Memory B cell (primary cell): ENCODE data around the gene HHIPL1.
"Not testable (repeated sequence)": the region's sequence is repeated elsewhere in the genome, so short reads cannot be mapped to it uniquely, and the experiment has no call there.

Experiments
- ATAC-seq: fragments of 150-1000 bp; cut with Tn5 transposase; 2 replicates; pipeline ENCODE4 v1.10.0; 2021; ENCODE audit warnings: low read depth, mild to moderate bottlenecking, moderate library complexity
- DNase-seq, 2 donors: peaks; one replicate each; pipeline ENCODE4 v3.0.0; 2022; ENCODE audit warnings: low spot score in 2 of 2
- H3K27ac Mint-ChIP-seq: one replicate; pipeline ENCODE4 v1.8.0; 2022; ENCODE audit warnings: mild to moderate bottlenecking, moderate library complexity, mixed read lengths
- H3K27me3 Mint-ChIP-seq: one replicate; pipeline ENCODE4 v1.8.0; 2022; ENCODE audit warnings: mixed read lengths
- H3K36me3 Mint-ChIP-seq: one replicate; pipeline ENCODE4 v1.8.0; 2022; ENCODE audit warnings: mild to moderate bottlenecking, mixed read lengths
- H3K4me1 Mint-ChIP-seq: one replicate; pipeline ENCODE4 v1.8.0; 2022; ENCODE audit warnings: mixed read lengths
- H3K4me3 Mint-ChIP-seq: one replicate; pipeline ENCODE4 v1.8.0; 2022; ENCODE audit warnings: mild to moderate bottlenecking, moderate library complexity, mixed read lengths
- H3K9me3 Mint-ChIP-seq: one replicate; pipeline ENCODE4 v1.8.0; 2022; ENCODE audit warnings: mixed read lengths

The HHIPL1 gene

GRCh38 chr14:99654235-99654985 lies 9.5 kb downstream of the HHIPL1 start:
- DNase-seq (no peak), ATAC-seq (no peak)
- Mint-ChIP-seq H3K4me3 (no peak overlapping the region), H3K27me3 (peaks cover 28% of the 10 kb centered on the region), H3K9me3 (peaks cover 2% of the 10 kb centered on the region), H3K27ac (no peak overlapping the region), H3K4me1 (peaks cover 2% of the 10 kb centered on the region), H3K36me3 (no peaks in the 10 kb centered on the region)

- no peak for DNase-seq
- Mint-ChIP-seq H3K36me3 (no peaks in the 10 kb centered on the region), H3K27me3 (peaks cover 31% of the 10 kb centered on the region), H3K27ac (no peak overlapping the region), H3K4me3 (no peak overlapping the region), H3K9me3 (peaks cover 2% of the 10 kb centered on the region), H3K4me1 (peaks cover 2% of the 10 kb centered on the region)
- no peak for ATAC-seq
These were observed 10.6 kb downstream of the HHIPL1 start for GRCh38 chr14:99655521-99655920.

- Mint-ChIP-seq H3K27ac (no peak overlapping the region), H3K4me1 (peaks cover 3% of the 10 kb centered on the region), H3K36me3 (peaks cover under 1% of the 10 kb centered on the region), H3K9me3 (peaks cover 3% of the 10 kb centered on the region), H3K4me3 (no peak overlapping the region), H3K27me3 (peaks cover 28% of the 10 kb centered on the region)
- ATAC-seq (no peak), DNase-seq (no peak)
These were observed 11.2 kb downstream of the HHIPL1 start for GRCh38 chr14:99656171-99656570.

- peaks cover 5% of the 10 kb centered on the region for H3K4me1 Mint-ChIP-seq
- DNase-seq: no peak
- H3K27ac Mint-ChIP-seq: no peak overlapping the region
- H3K36me3 Mint-ChIP-seq: peaks cover 2% of the 10 kb centered on the region
- peaks cover 3% of the 10 kb centered on the region for H3K9me3 Mint-ChIP-seq
- H3K4me3 Mint-ChIP-seq: no peak overlapping the region
- no peak for ATAC-seq
- H3K27me3 Mint-ChIP-seq: peaks cover 27% of the 10 kb centered on the region
These were observed 12.8 kb downstream of the HHIPL1 start for GRCh38 chr14:99657645-99658155.

- Mint-ChIP-seq H3K36me3 (peaks cover 2% of the 10 kb centered on the region), H3K27ac (no peak overlapping the region), H3K4me1 (peaks cover 5% of the 10 kb centered on the region), H3K9me3 (peaks cover 3% of the 10 kb centered on the region), H3K4me3 (no peak overlapping the region), H3K27me3 (peaks cover 29% of the 10 kb centered on the region)
- ATAC-seq (no peak), DNase-seq (no peak)
These were observed 13.4 kb downstream of the HHIPL1 start for GRCh38 chr14:99658218-99658845.

- H3K4me3 Mint-ChIP-seq: no peak overlapping the region
- H3K27ac Mint-ChIP-seq: no peak overlapping the region
- peaks cover 5% of the 10 kb centered on the region for H3K4me1 Mint-ChIP-seq
- peaks cover 31% of the 10 kb centered on the region for H3K27me3 Mint-ChIP-seq
- H3K9me3 Mint-ChIP-seq: peaks cover 3% of the 10 kb centered on the region
- H3K36me3 Mint-ChIP-seq: peaks cover 2% of the 10 kb centered on the region
- DNase-seq (no peak), ATAC-seq (no peak)
These were observed 14.4 kb downstream of the HHIPL1 start for GRCh38 chr14:99659333-99659741.

GRCh38 chr14:99660006-99660566 lies 15.2 kb downstream of the HHIPL1 start:
- no peak overlapping the region for H3K27ac Mint-ChIP-seq
- DNase-seq (no peak), ATAC-seq (no peak)
- peaks cover 3% of the 10 kb centered on the region for H3K9me3 Mint-ChIP-seq
- H3K4me1 Mint-ChIP-seq: peaks cover 5% of the 10 kb centered on the region
- H3K4me3 Mint-ChIP-seq: no peak overlapping the region
- peaks cover 28% of the 10 kb centered on the region for H3K27me3 Mint-ChIP-seq
- H3K36me3 Mint-ChIP-seq: peaks cover 2% of the 10 kb centered on the region

- Mint-ChIP-seq H3K36me3 (peaks cover 2% of the 10 kb centered on the region), H3K4me1 (peaks cover 5% of the 10 kb centered on the region), H3K4me3 (no peak overlapping the region)
These were observed 15.9 kb downstream of the HHIPL1 start for GRCh38 chr14:99660794-99661193.

GRCh38 chr14:99661206-99661605 lies 16.3 kb downstream of the HHIPL1 start:
- peaks cover 27% of the 10 kb centered on the region for H3K27me3 Mint-ChIP-seq
- H3K4me1 Mint-ChIP-seq, H3K4me3 Mint-ChIP-seq, H3K36me3 Mint-ChIP-seq, ATAC-seq, H3K27ac Mint-ChIP-seq, DNase-seq, H3K9me3 Mint-ChIP-seq: not testable (repeated sequence)

More at GRCh38 chr14:99660794-99661193, 15.9 kb downstream of the HHIPL1 start:
- DNase-seq (no peak), ATAC-seq (no peak)
- H3K27ac Mint-ChIP-seq: no peak overlapping the region
- peaks cover 3% of the 10 kb centered on the region for H3K9me3 Mint-ChIP-seq
- H3K27me3 Mint-ChIP-seq: peaks cover 26% of the 10 kb centered on the region

GRCh38 chr14:99662846-99663245 lies 17.9 kb downstream of the HHIPL1 start:
- Mint-ChIP-seq H3K4me1 (peaks cover 3% of the 10 kb centered on the region), H3K9me3 (peaks cover 1% of the 10 kb centered on the region), H3K27me3 (peaks cover 28% of the 10 kb centered on the region), H3K36me3 (peaks cover 2% of the 10 kb centered on the region), H3K27ac (no peak overlapping the region), H3K4me3 (no peak overlapping the region)
- DNase-seq: no peak
- no peak for ATAC-seq

GRCh38 chr14:99663386-99664057 lies 18.6 kb downstream of the HHIPL1 start:
- no peak for DNase-seq
- H3K36me3 Mint-ChIP-seq: peaks cover 2% of the 10 kb centered on the region
- peaks cover 1% of the 10 kb centered on the region for H3K9me3 Mint-ChIP-seq
- H3K4me1 Mint-ChIP-seq: peaks cover 3% of the 10 kb centered on the region
- H3K27me3 Mint-ChIP-seq: peaks cover 25% of the 10 kb centered on the region
- H3K27ac Mint-ChIP-seq: no peak overlapping the region
- no peak for ATAC-seq
- no peak overlapping the region for H3K4me3 Mint-ChIP-seq

GRCh38 chr14:99664058-99664936 lies 19.4 kb downstream of the HHIPL1 start:
- Mint-ChIP-seq H3K36me3 (peaks cover 2% of the 10 kb centered on the region), H3K27me3 (peaks cover 29% of the 10 kb centered on the region), H3K27ac (no peak overlapping the region), H3K4me3 (no peak overlapping the region), H3K9me3 (peaks cover 1% of the 10 kb centered on the region), H3K4me1 (peaks cover 3% of the 10 kb centered on the region)
- ATAC-seq (no peak), DNase-seq (no peak)

- Mint-ChIP-seq H3K27me3 (peaks cover 29% of the 10 kb centered on the region), H3K4me3 (no peak overlapping the region)
These were observed 20.0 kb downstream of the HHIPL1 start for GRCh38 chr14:99664937-99665273.

More at GRCh38 chr14:99664937-99665273, 20.0 kb downstream of the HHIPL1 start:
- peaks cover 1% of the 10 kb centered on the region for H3K9me3 Mint-ChIP-seq
- H3K27ac Mint-ChIP-seq: no peak overlapping the region
- ATAC-seq (no peak), DNase-seq (no peak)
- H3K4me1 Mint-ChIP-seq: peaks cover 3% of the 10 kb centered on the region
- peaks cover 2% of the 10 kb centered on the region for H3K36me3 Mint-ChIP-seq
